H9 (cell line): ENCODE measurements around the gene GUK1. TPM values are rescaled to one million over a fixed set of nuclear protein-coding genes. Genes with fewer than 3 reads are reported as not detected.
A peak's percentile ranks its signal among the peaks of the same experiment; 100 is the strongest.

Experiments
- DNase-seq: peaks from one replicate; pipeline ENCODE4 v3.0.0-alpha.2; 2017
- H2AFZ ChIP-seq: one replicate; pipeline ENCODE4 v1.6.1; 2013; ENCODE audit warnings: mild to moderate bottlenecking, low read length, control low read depth, moderate library complexity
- H2AK5ac ChIP-seq: 2 replicates; pipeline ENCODE4 v1.6.1; 2013; ENCODE audit warnings: low read length, control low read depth, mixed read lengths; ENCODE audit not compliant: insufficient read length
- H2BK120ac ChIP-seq: one replicate; pipeline ENCODE4 v1.6.1; 2013; ENCODE audit warnings: low read depth, mild to moderate bottlenecking, low read length, control low read depth, inconsistent platforms; ENCODE audit not compliant: poor library complexity, severe bottlenecking
- H2BK12ac ChIP-seq: 2 replicates; pipeline ENCODE4 v1.6.1; 2013; ENCODE audit warnings: low read length, control low read depth, mixed read lengths, low read depth; ENCODE audit not compliant: insufficient read length
- H2BK15ac ChIP-seq: 2 replicates; pipeline ENCODE4 v1.6.1; 2013; ENCODE audit warnings: low read depth, low read length, control low read depth
- H2BK20ac ChIP-seq: one replicate; pipeline ENCODE4 v1.6.1; 2013; ENCODE audit warnings: low read depth, mild to moderate bottlenecking, low read length, control low read depth, inconsistent platforms; ENCODE audit not compliant: poor library complexity, severe bottlenecking
- H2BK5ac ChIP-seq: 2 replicates; pipeline ENCODE4 v1.6.1; 2013; ENCODE audit warnings: low read length, control low read depth, mixed read lengths; ENCODE audit not compliant: insufficient read length
- H3K14ac ChIP-seq: 2 replicates; pipeline ENCODE4 v1.6.1; 2013; ENCODE audit warnings: low read length, control low read depth; ENCODE audit not compliant: insufficient read depth
- H3K18ac ChIP-seq: 2 replicates; pipeline ENCODE4 v1.6.1; 2013; ENCODE audit warnings: low read depth, mild to moderate bottlenecking, mixed read lengths, low read length, control low read depth; ENCODE audit not compliant: insufficient read length
- H3K23ac ChIP-seq: 2 replicates; pipeline ENCODE4 v1.6.1; 2013; ENCODE audit warnings: low read length, control low read depth, mixed read lengths, low read depth; ENCODE audit not compliant: insufficient read length
- H3K23me2 ChIP-seq: 2 replicates; pipeline ENCODE4 v1.6.1; 2013; ENCODE audit warnings: low read depth, mild to moderate bottlenecking, mixed read lengths, low read length, control low read depth; ENCODE audit not compliant: insufficient read length, poor library complexity, severe bottlenecking
- H3K27ac ChIP-seq: 2 replicates; pipeline ENCODE4 v1.5.1; 2013; ENCODE audit warnings: low read length, control low read depth, mixed read lengths, low read depth; ENCODE audit not compliant: insufficient read length
- H3K27me3 ChIP-seq: 2 replicates; pipeline ENCODE4 v1.6.1; 2013; ENCODE audit warnings: low read length, control low read depth, inconsistent platforms; ENCODE audit not compliant: insufficient read depth
- H3K4ac ChIP-seq: 2 replicates; pipeline ENCODE4 v1.6.1; 2013; ENCODE audit warnings: low read depth, mild to moderate bottlenecking, control low read depth, inconsistent platforms, low read length, moderate library complexity
- H3K4me1 ChIP-seq: 2 replicates; pipeline ENCODE4 v1.6.1; 2013; ENCODE audit warnings: low read length, control low read depth, inconsistent platforms; ENCODE audit not compliant: insufficient read depth
- H3K4me2 ChIP-seq: 2 replicates; pipeline ENCODE4 v1.6.1; 2013; ENCODE audit warnings: low read length, control low read depth, mixed read lengths; ENCODE audit not compliant: insufficient read length, insufficient read depth
- H3K56ac ChIP-seq: 2 replicates; pipeline ENCODE4 v1.6.1; 2013; ENCODE audit warnings: low read depth, mild to moderate bottlenecking, mixed read lengths, low read length, control low read depth; ENCODE audit not compliant: insufficient read length
- H3K79me1 ChIP-seq: 2 replicates; pipeline ENCODE4 v1.6.1; 2013; ENCODE audit warnings: low read depth, mild to moderate bottlenecking, moderate library complexity, low read length, control low read depth, inconsistent platforms; ENCODE audit not compliant: insufficient read depth, poor library complexity, severe bottlenecking
- H3K79me2 ChIP-seq: 2 replicates; pipeline ENCODE4 v1.6.1; 2013; ENCODE audit warnings: low read length, control low read depth, inconsistent platforms; ENCODE audit not compliant: insufficient read depth
- H3K9ac ChIP-seq: 2 replicates; pipeline ENCODE4 v1.6.1; 2013; ENCODE audit warnings: low read length, control low read depth, mixed read lengths; ENCODE audit not compliant: insufficient read length; ENCODE audit errors: extremely low read depth
- H3K9me3 ChIP-seq: one replicate; pipeline ENCODE4 v1.6.1; 2013; ENCODE audit warnings: low read depth, low read length, inconsistent platforms; ENCODE audit not compliant: control insufficient read depth
- H3T11ph ChIP-seq: one replicate; pipeline ENCODE4 v1.6.1; 2013; ENCODE audit warnings: mild to moderate bottlenecking, low read length, control low read depth, inconsistent platforms
- H4K20me1 ChIP-seq: one replicate; pipeline ENCODE4 v1.6.1; 2013; ENCODE audit not compliant: control insufficient read depth, insufficient read length, insufficient read depth
- H4K5ac ChIP-seq: 2 replicates; pipeline ENCODE4 v1.6.1; 2013; ENCODE audit warnings: low read depth, mild to moderate bottlenecking, mixed read lengths, low read length, control low read depth; ENCODE audit not compliant: insufficient read length
- H4K8ac ChIP-seq: replicated peaks from 2 replicates; pipeline ENCODE4 v1.6.1; 2013; ENCODE audit warnings: low read length, control low read depth, mixed read lengths, low read depth; ENCODE audit not compliant: insufficient read length
- H4K91ac ChIP-seq: 2 replicates; pipeline ENCODE4 v1.6.1; 2013; ENCODE audit warnings: low read depth, mild to moderate bottlenecking, moderate library complexity, mixed read lengths, low read length, control low read depth; ENCODE audit not compliant: insufficient read length
- H3K27ac Mint-ChIP-seq, 3 experiments: 2 replicates in 2 of 3; 3 replicates in 1 of 3; pipeline ENCODE4 v1.8.0; 2020 to 2021; ENCODE audit warnings: mixed read lengths in 3 of 3, mild to moderate bottlenecking in 1 of 3, moderate library complexity in 1 of 3
- H3K27me3 Mint-ChIP-seq: 2 replicates; pipeline ENCODE4 v1.8.0; 2021; ENCODE audit warnings: low read depth, mild to moderate bottlenecking, moderate library complexity, mixed read lengths
- H3K36me3 Mint-ChIP-seq, 3 experiments: 2 replicates in 2 of 3; 3 replicates in 1 of 3; pipeline ENCODE4 v1.8.0; 2020 to 2021; ENCODE audit warnings: low read depth in 3 of 3, mixed read lengths in 3 of 3; ENCODE audit not compliant: insufficient read depth in 1 of 3
- H3K4me1 Mint-ChIP-seq, 2 experiments: 2 replicates each; pipeline ENCODE4 v1.8.0; 2020; ENCODE audit warnings: mixed read lengths in 2 of 2
- H3K4me3 Mint-ChIP-seq, 2 experiments: 2 replicates in 1 of 2; 3 replicates in 1 of 2; pipeline ENCODE4 v1.8.0; 2020 to 2021; ENCODE audit warnings: mild to moderate bottlenecking in 2 of 2, mixed read lengths in 2 of 2, moderate library complexity in 1 of 2
- H3K9me3 Mint-ChIP-seq, 2 experiments: 2 replicates in 1 of 2; 3 replicates in 1 of 2; pipeline ENCODE4 v1.8.0; 2020; ENCODE audit warnings: mild to moderate bottlenecking in 2 of 2, mixed read lengths in 2 of 2, moderate library complexity in 1 of 2
- CTCF ChIP-seq: fragments of 200-600 bp; sonication (generic); conservative IDR thresholded peaks from 3 replicates; pipeline ENCODE4 v1.8.0; 2021; ENCODE audit warnings: antibody characterized with exemption, mild to moderate bottlenecking
- WGBS: extraction: QIAGEN DNeasy Blood & Tissue Kit; methylation state at CpG from one replicate; pipeline ENCODE4 v1.1.7; 2013; ENCODE audit warnings: missing lambda C conversion rate, low lambda C conversion rate, mixed read lengths; ENCODE audit not compliant: insufficient read length; ENCODE audit errors: extremely low coverage; 5-methylcytosine and 5-hydroxymethylcytosine counted together
- total RNA-seq: library from RNA; stranded (reverse); gene quantifications from 2 replicates; pipeline ENCODE4 v1.2.1, GENCODE V29; 2021

Gene GUK1
- total RNA-seq, 1 experiment from 2014 or later: 88.2 TPM

DNA sequence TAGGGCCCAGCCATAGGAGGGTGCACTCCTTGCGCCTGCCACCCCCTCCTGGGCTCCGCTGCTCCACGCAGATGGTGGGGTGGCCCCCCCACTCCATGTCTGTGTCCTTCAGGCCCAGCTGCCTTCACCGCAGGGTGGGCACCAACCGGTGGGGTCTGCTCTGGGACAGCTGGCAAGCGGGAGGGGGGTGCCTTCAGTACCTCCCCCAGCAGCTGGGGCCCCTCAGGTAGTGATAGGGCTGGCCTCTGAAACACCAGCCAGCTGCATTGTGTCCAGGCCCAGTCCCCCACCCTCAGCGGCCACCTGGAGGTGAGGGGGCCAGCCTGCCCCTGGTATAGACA lies 10.0 kb downstream of the GUK1 start:
- H3K56ac ChIP-seq: no peak overlapping the region
- H4K8ac ChIP-seq: no peak overlapping the region
- no peaks in the 10 kb centered on the region for H3K79me2 ChIP-seq
- H4K20me1 ChIP-seq: no peaks in the 10 kb centered on the region
- peak overlapping the region; percentile 60; the same call in 1 of the 2 replicates for H3K14ac ChIP-seq
- Mint-ChIP-seq H3K27me3 (no peaks in the 10 kb centered on the region), H3K4me1 (peaks cover 2 to 5% of the 10 kb centered on the region in 2 experiments; a peak in 2 of 4 replicates), H3K36me3 (no peaks in the 10 kb centered on the region), H3K27ac (no peak overlapping the region), H3K9me3 (no peaks in the 10 kb centered on the region), H3K4me3 (no peak overlapping the region)
- no peaks in the 10 kb centered on the region for H3K4me1 ChIP-seq
- H3K27ac ChIP-seq: no peak overlapping the region
- H4K5ac ChIP-seq: no peak overlapping the region
- no peak for TF ChIP-seq CTCF
- H3K9me3 ChIP-seq: no peaks in the 10 kb centered on the region
- no peak overlapping the region for H3K9ac ChIP-seq
- no peak overlapping the region for H2BK5ac ChIP-seq
- no peaks in the 10 kb centered on the region for H3K27me3 ChIP-seq
- H2AK5ac ChIP-seq: no peak overlapping the region
- no peak overlapping the region for H2BK20ac ChIP-seq
- no peak overlapping the region for H4K91ac ChIP-seq
- H3K79me1 ChIP-seq: no peaks in the 10 kb centered on the region
- no peak overlapping the region for H2BK120ac ChIP-seq
- no peak overlapping the region for H3K4me2 ChIP-seq
- H3K18ac ChIP-seq: no peak overlapping the region
- H3K4ac ChIP-seq: no peak overlapping the region
- whole genome bisulfite sequencing: no CpG with 5 or more reads among the region's 7 CpGs
- H2BK12ac ChIP-seq: no peak overlapping the region
- no peak for DNase-seq
- no peak overlapping the region for H2BK15ac ChIP-seq
- H3K23ac ChIP-seq: no peak overlapping the region
- H3T11ph ChIP-seq: no peak overlapping the region
- H3K23me2 ChIP-seq: no peaks in the 10 kb centered on the region
- no peak overlapping the region for H2AFZ ChIP-seq
